T-helper 22 cell (primary cell): ENCODE measurements around the gene MALL.
"Not testable (repeated sequence)": the region's sequence is repeated elsewhere in the genome, so short reads cannot be mapped to it uniquely, and the experiment has no call there.

Experiments used
- DNase-seq: peaks from one replicate; pipeline ENCODE4 v3.0.0-alpha.2; 2020; ENCODE audit warnings: low read depth

MALL gene

GRCh38 chr2:110097506-110098220, 18.0 kb downstream of the MALL start:
- DNase-seq: no peak

GRCh38 chr2:110095994-110096633, 19.5 kb downstream of the MALL start:
- no peak for DNase-seq

DNA sequence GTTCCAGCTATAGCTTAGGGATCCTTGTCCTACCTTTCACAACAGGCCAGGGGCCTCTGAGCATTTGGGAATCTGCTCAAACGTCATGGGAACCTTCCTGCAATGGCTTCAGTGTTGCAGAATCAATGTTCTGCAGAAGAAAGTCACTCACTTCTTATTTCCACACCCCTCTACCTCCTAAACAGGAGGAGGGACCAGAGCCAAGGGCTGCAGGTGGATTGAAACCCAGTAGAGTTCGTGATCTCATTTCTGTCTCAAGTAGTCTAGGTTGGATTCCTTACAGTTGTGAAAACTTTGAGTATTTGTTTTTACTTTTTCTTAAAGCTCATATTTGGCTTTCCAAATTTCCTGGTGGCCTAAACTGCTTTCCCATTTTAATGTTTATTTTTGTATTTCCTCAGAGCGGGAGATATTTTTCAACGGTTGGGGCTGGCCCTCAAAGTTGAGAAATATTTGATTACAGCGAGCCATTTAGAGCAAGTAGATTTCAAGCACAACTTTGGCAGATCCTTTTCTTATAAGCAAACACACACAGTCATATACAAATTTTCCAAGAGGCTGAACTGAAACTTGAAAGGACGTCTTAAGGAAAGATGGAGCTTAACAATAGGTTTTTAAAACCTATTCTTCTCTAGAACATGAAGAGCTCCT, 20.6 kb downstream of the MALL start:
- not testable (repeated sequence) for DNase-seq

GRCh38 chr2:110093924-110094323, 21.7 kb downstream of the MALL start:
- DNase-seq: not testable (repeated sequence)

- not testable (repeated sequence) for DNase-seq
These were observed 25.5 kb downstream of the MALL start for GRCh38 chr2:110090164-110090563.

GRCh38 chr2:110083757-110084156, 31.9 kb downstream of the MALL start:
- DNase-seq: not testable (repeated sequence)

GRCh38 chr2:110083162-110083561, 32.5 kb downstream of the MALL start:
- not testable (repeated sequence) for DNase-seq

GRCh38 chr2:110078104-110078503, 37.5 kb downstream of the MALL start:
- not testable (repeated sequence) for DNase-seq

DNA sequence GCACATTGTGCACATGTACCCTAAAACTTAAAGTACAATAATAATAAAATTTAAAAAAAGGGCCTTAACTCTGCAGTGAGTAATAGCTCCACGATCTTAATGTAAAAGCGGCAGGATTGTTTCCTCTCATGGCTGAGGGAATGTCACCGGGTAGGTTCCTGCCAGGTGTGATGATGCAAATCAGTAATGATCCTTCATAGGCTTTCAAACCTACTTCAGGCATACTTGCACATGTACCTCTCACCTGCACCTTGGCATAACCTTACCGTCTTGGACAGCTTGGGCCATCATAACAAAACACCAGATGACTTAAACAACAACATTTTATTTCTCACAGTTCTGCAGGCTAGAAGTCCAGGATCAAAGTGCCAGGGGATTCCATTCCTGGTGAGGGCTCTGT, 39.7 kb downstream of the MALL start:
- DNase-seq: not testable (repeated sequence)

GRCh38 chr2:110069869-110070268, 45.8 kb downstream of the MALL start:
- DNase-seq: not testable (repeated sequence)

DNA sequence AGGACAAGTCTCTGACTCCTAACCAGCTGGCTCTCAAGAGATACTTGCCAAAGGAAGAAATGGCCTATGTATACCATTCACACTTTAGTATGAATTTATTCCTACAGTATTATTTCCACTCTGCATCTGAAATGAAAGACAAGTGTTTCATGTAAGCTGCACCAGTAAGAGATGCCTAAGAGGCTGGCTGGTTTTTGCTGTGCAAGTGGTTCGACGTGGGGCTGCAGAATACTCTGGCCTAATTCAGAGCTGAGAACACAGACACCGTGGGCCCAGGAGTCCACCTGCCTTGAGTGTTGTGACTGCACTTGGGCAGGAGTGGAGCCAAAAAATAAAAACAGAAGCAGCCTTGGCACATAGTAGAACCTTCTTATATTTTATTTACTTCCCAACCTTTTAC, 47.5 kb downstream of the MALL start:
- not testable (repeated sequence) for DNase-seq

DNA sequence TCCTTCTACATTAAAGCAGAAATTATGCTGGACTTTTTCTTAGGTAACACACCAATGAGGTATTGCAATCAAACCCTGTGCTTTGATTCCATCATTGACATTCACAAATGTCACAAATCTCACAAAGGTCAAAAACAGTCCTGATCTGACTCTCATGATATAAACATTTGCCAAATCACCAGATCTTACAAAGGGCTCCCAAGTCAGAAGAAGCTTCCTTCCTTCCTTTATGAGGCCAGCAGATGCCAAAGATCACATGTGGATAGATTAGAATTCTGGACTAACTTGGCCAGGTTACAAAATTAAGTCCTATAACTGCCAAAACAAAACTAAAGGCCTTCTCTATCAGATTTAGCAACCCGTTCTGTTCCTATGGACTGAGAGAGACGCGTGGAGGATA, 53.3 kb downstream of the MALL start:
- not testable (repeated sequence) for DNase-seq

GRCh38 chr2:110060550-110060949, 55.1 kb downstream of the MALL start:
- DNase-seq: not testable (repeated sequence)

DNA sequence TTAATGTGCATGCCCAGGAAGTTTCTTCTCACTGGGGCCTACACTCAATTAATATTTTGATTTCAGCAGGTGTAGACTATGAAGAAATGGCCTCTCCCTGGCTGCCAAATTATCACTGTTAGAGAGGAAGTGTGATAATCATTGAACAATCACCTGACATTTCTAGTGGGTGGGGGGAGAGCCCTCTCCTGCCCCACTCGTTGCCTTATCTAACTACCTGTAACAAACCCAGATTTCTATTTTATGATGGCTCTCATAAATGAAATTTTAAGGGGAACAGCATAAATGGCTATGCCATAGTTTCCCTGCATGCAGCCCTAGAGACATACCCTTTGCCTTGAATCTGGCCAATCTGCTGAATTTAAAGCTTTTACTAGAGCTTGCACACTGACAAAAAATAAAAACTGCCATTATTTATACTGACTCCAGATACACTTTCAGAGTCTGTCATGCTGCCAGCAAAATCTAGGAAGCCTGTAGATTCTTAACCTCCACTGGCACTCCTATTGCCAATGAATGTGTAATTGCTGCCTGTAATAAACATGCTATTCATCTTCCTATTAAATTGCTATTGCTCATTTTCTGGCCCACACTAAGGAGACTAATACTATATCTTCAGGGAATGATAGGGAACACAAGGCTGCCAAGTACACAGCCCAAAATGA, 55.8 kb downstream of the MALL start:
- DNase-seq: not testable (repeated sequence)

DNA sequence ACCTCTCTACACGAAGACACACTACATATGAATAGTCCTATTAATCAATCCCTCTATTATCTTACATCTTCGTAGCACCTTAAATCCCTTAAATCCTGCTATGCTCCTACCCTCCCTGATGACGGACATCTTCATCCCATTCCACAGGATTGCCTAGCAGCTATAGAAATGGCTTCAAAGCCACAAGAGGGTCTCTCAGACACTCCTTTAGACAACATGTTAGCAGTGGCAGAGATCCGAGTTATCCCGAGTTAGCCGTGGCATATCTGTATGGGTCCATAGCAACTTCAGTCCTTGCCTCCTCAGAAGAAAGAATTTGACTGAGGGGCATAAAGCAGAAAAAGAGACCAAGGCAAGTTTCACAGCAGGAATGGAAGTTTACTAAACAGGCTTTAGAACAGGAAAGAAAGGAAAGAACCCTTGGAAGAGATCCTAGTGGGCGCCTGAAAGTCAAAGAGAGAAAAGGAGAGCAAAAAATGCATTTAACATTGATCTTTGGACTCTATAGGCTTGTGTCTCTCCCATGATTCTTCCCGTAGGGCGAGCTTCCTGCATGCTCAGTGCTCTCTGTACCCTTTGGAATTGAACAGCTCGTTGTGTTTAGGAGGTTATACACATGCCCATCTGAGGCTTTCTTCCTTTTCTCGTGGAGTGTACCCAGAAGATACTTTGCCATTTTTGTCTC, 56.5 kb downstream of the MALL start:
- not testable (repeated sequence) for DNase-seq

DNA sequence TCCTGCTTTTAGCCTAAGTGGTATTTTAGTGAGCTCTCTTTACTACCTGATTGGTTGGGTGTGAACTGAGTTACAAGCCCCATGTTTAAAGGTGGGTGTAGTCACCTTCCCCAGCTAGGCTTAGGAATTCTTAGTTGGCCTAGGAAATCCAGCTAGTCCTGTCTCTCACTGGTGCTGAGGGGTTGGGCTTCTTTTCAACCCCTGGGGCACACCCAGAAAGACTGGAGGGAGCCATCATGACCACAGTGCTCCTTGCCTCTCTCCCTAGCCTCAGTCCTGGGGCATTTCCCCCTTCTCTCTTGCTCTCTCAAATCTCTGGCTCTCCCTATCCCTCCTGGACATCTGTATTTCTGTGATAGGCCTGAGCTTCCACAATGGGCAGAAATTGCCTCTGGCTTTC, 57.6 kb downstream of the MALL start:
- not testable (repeated sequence) for DNase-seq

DNA sequence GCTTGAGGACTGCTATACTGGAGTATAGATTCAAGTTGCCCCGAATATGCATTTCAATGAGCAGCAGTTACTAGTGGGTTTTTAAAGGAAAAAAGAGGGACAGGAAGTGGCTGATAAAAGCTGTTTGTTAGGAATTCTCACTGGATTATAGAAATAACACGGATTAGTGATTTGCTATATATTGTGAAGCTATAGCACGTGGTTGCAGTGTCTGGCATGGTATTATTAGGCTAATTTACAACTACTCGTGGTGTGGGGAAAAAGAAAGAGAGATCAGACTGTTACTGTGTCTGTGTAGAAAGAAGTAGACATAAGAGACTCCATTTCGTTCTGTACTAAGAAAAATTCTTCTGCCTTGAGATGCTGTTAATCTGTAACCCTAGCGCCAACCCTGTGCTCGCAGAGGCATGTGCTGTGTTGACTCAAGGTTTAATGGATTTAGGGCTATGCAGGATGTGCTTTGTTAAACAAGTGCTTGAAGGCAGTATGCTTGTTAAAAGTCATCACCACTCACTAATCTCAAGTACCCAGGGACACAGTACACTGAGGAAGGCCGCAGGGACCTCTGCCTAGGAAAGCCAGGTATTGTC, 59.7 kb downstream of the MALL start:
- not testable (repeated sequence) for DNase-seq

DNA sequence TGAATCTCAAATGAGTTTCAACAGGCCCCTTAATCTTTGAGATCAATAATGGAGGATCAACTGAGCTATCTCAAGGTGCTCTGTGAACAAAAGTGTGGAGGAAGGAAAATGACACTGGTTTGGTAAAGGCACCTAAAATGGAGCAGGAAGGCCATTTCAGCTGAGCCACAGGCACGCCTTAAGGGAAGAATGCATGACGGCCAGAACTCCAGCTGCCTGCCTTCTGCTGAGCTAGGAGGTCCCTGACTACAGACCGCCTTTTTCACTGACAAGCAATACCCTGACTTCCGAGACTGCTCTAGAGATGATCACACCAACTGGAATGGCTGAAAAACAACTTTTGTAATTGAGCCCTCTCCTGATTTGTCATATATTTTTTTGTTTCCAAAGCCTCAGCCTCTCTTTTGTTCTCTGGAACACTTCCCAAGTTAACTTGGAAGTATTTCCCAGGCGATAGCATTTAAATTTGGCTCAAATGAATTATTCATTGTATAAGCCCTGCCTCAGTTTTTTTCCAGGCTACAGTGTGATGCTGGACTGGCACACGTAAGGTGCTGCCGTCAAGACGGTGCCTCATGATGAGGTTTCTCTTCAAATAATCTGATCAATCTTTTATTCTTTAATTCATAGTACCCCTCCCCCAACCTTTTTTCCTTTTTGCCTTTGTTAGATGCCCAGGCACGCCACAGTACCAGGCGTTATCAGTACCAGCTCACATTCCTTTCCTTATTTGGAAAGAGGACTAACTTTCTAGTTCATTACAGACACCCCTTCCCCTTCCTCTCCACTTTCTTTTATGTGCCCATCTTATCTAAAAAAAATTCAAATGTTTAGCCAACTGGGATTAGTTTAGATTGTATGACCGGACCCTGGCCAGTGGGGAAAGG, 60.9 kb downstream of the MALL start:
- DNase-seq: not testable (repeated sequence)

DNA sequence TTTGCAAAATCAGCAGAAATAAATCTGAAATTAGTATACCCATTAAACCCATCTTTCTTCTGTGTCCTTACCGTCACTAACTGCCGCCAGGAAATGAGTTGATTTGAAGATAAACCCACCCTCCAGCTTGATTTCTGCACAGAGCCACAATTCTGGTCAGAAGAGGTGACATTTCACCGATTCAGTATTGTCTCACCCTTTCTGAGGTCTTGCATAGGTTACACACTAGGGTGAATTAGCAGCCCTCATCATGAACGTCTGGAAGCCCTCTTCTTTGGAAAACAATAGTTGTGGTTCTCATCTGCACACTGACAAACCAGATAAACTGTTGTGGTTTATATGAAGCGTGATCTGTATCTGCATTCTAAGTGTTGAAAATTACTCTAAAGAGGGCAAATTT, 61.9 kb downstream of the MALL start:
- not testable (repeated sequence) for DNase-seq

GRCh38 chr2:110052166-110052565, 63.5 kb downstream of the MALL start:
- DNase-seq: not testable (repeated sequence)
